Gastrocnemius medialis (tissue), 4 donors: ENCODE data around the gene LRRC8D.

Experiments used
- CTCF ChIP-seq, 5 experiments: fragments of 450-650 bp in 3 of 5; fragments of 200-600 bp in 2 of 5; sonication (generic) in 2 of 5; IDR thresholded peaks in 4 of 5; conservative IDR thresholded peaks in 1 of 5; 1 replicate in 4 of 5; 2 replicates in 1 of 5; pipeline ENCODE4 v1.5.1; 2016 to 2019; ENCODE audit warnings: antibody characterized with exemption in 5 of 5, mild to moderate bottlenecking in 3 of 5, moderate library complexity in 3 of 5
- POLR2A ChIP-seq, 2 donors: fragments of 450-650 bp; IDR thresholded peaks; one replicate each; pipeline ENCODE4 v1.6.1; 2017; ENCODE audit warnings: antibody characterized with exemption in 2 of 2, mild to moderate bottlenecking in 2 of 2, moderate library complexity in 2 of 2

GRCh38 chr1:89903550-89903949 is 82.7 kb downstream of the LRRC8D start:
- TF ChIP-seq CTCF (IDR thresholded peaks at IDR 0.05 in 4 of 5, conservative IDR thresholded peaks at IDR 0.05 in 1 of 5) (no peak), POLR2A (IDR thresholded peaks at IDR 0.05) (no peak)
